Adipocyte (in vitro differentiated cells): Measurements from ENCODE around the gene KCTD2.
"Not testable (repeated sequence)": the region's sequence is repeated elsewhere in the genome, so short reads cannot be mapped to it uniquely, and the experiment has no call there.

ENCODE experiments used
- DNase-seq: peaks from one replicate; pipeline ENCODE4 v3.0.0-alpha.2; 2015; ENCODE audit warnings: low read depth
- H3K27me3 ChIP-seq: replicated peaks from 2 replicates; pipeline ENCODE4 v1.7.0; 2013; ENCODE audit warnings: mild to moderate bottlenecking, low read length, moderate library complexity; ENCODE audit not compliant: control insufficient read depth, insufficient read depth
- H3K36me3 ChIP-seq: 2 replicates; pipeline ENCODE4 v1.7.0; 2013; ENCODE audit warnings: low read length, mild to moderate bottlenecking, moderate library complexity; ENCODE audit not compliant: control insufficient read depth, insufficient read depth, severe bottlenecking
- H3K4me1 ChIP-seq: 2 replicates; pipeline ENCODE4 v1.7.0; 2013; ENCODE audit warnings: mild to moderate bottlenecking, low read length, moderate library complexity; ENCODE audit not compliant: control insufficient read depth, insufficient read depth
- H3K4me3 ChIP-seq: 2 replicates; pipeline ENCODE4 v1.7.0; 2013; ENCODE audit warnings: mild to moderate bottlenecking, low read length, moderate library complexity
- H3K9ac ChIP-seq: 2 replicates; pipeline ENCODE4 v1.7.0; 2013; ENCODE audit warnings: mild to moderate bottlenecking, low read length, moderate library complexity
- H3K9me3 ChIP-seq: 2 replicates; pipeline ENCODE4 v1.7.0; 2013; ENCODE audit warnings: mild to moderate bottlenecking, low read length, moderate library complexity; ENCODE audit not compliant: control insufficient read depth

KCTD2 gene

GRCh38 chr17:75069783-75070182, 22.8 kb downstream of the KCTD2 start:
- Histone ChIP-seq H3K27me3 (no peaks in the 10 kb centered on the region), H3K4me3 (no peak overlapping the region), H3K4me1 (peaks cover 13% of the 10 kb centered on the region), H3K36me3 (peaks cover 4% of the 10 kb centered on the region), H3K9ac (no peak overlapping the region), H3K9me3 (no peaks in the 10 kb centered on the region)
- no peak for DNase-seq

- not testable (repeated sequence) for H3K36me3 ChIP-seq, H3K9me3 ChIP-seq, DNase-seq, H3K9ac ChIP-seq, H3K27me3 ChIP-seq, H3K4me3 ChIP-seq
- H3K4me1 ChIP-seq, result peaks cover 23% of the 10 kb centered on the region
These were observed 24.6 kb downstream of the KCTD2 start for GRCh38 chr17:75071478-75072271.

- H3K9ac ChIP-seq, H3K36me3 ChIP-seq, H3K9me3 ChIP-seq, H3K27me3 ChIP-seq, H3K4me3 ChIP-seq, DNase-seq: not testable (repeated sequence)
- peaks cover 30% of the 10 kb centered on the region for H3K4me1 ChIP-seq
These were observed 25.9 kb downstream of the KCTD2 start for GRCh38 chr17:75072909-75073308.

- Histone ChIP-seq H3K36me3 (no peaks in the 10 kb centered on the region), H3K9me3 (no peaks in the 10 kb centered on the region), H3K4me3 (no peak overlapping the region), H3K4me1 (peaks cover 38% of the 10 kb centered on the region), H3K27me3 (no peaks in the 10 kb centered on the region), H3K9ac (no peak overlapping the region)
- no peak for DNase-seq
These were observed 26.6 kb downstream of the KCTD2 start for GRCh38 chr17:75073618-75074047.

GRCh38 chr17:75074532-75074931, 27.5 kb downstream of the KCTD2 start:
- Histone ChIP-seq H3K9me3 (no peaks in the 10 kb centered on the region), H3K4me1 (peaks cover 47% of the 10 kb centered on the region), H3K27me3 (no peaks in the 10 kb centered on the region), H3K4me3 (no peak overlapping the region), H3K9ac (no peak overlapping the region), H3K36me3 (no peaks in the 10 kb centered on the region)
- DNase-seq, result no peak

GRCh38 chr17:75075597-75076336, 28.7 kb downstream of the KCTD2 start:
- Histone ChIP-seq H3K36me3 (no peaks in the 10 kb centered on the region), H3K4me3 (no peak overlapping the region), H3K4me1 (peaks cover 49% of the 10 kb centered on the region), H3K9ac (peak overlapping the region; percentile 17), H3K9me3 (no peaks in the 10 kb centered on the region), H3K27me3 (no peaks in the 10 kb centered on the region)
- DNase-seq, result peak; percentile 40

GRCh38 chr17:75077072-75077495, 30.1 kb downstream of the KCTD2 start:
- Histone ChIP-seq H3K4me3 (no peak overlapping the region), H3K9ac (peak overlapping the region; percentile 66), H3K36me3 (no peaks in the 10 kb centered on the region), H3K4me1 (peaks cover 49% of the 10 kb centered on the region), H3K27me3 (no peaks in the 10 kb centered on the region), H3K9me3 (no peaks in the 10 kb centered on the region)
- DNase-seq, result no peak

- Histone ChIP-seq H3K27me3 (no peaks in the 10 kb centered on the region), H3K4me3 (peak overlapping the region; percentile 6), H3K4me1 (peaks cover 49% of the 10 kb centered on the region), H3K9ac (peak overlapping the region; percentile 66), H3K9me3 (no peaks in the 10 kb centered on the region), H3K36me3 (no peaks in the 10 kb centered on the region)
- no peak for DNase-seq
These were observed 30.7 kb downstream of the KCTD2 start for GRCh38 chr17:75077496-75078283.

GRCh38 chr17:75078284-75079022, 31.4 kb downstream of the KCTD2 start:
- H3K4me3 ChIP-seq, result peak overlapping the region; percentile 49
- H3K9me3 ChIP-seq, result no peaks in the 10 kb centered on the region
- no peaks in the 10 kb centered on the region for H3K27me3 ChIP-seq
- H3K9ac ChIP-seq, result peak overlapping the region; percentile 66
- H3K4me1 ChIP-seq, result peaks cover 49% of the 10 kb centered on the region
- no peaks in the 10 kb centered on the region for H3K36me3 ChIP-seq
- peak; percentile 77 for DNase-seq

GRCh38 chr17:75079023-75079373, 32.0 kb downstream of the KCTD2 start:
- Histone ChIP-seq H3K27me3 (no peaks in the 10 kb centered on the region), H3K9me3 (no peaks in the 10 kb centered on the region), H3K36me3 (no peaks in the 10 kb centered on the region), H3K4me1 (peaks cover 49% of the 10 kb centered on the region), H3K4me3 (peak overlapping the region; percentile 49), H3K9ac (no peak overlapping the region)
- DNase-seq, result no peak
